ENCODE measurements around the gene NEGR1.
"Not testable (repeated sequence)": the region's sequence is repeated elsewhere in the genome, so short reads cannot be mapped to it uniquely, and the experiment has no call there.

Gene NEGR1

DNA sequence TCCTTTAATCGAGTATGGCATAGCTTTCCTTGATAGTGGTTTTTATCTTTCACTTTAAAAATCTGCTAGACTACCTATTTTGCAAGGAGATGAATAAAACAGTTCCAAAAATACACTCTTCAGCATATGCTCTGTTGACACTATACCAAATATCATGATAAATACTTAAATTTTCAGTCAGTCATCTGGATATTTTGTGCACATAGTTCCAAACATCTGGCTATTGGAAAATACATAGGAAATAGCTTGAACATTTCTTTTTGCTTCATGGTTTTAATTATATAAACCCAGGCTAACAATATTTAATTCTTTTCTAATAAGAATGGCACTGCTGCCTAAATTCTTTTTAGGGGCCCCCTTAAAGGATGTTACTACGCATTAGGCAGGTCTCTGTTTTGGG is 342.1 kb downstream of the NEGR1 start:
- DNase-seq (ENCODE audit: low spot score): no peak

GRCh38 chr1:71930511-71930910 is 351.8 kb downstream of the NEGR1 start:
- no peak for DNase-seq (ENCODE audit: low spot score)

DNA sequence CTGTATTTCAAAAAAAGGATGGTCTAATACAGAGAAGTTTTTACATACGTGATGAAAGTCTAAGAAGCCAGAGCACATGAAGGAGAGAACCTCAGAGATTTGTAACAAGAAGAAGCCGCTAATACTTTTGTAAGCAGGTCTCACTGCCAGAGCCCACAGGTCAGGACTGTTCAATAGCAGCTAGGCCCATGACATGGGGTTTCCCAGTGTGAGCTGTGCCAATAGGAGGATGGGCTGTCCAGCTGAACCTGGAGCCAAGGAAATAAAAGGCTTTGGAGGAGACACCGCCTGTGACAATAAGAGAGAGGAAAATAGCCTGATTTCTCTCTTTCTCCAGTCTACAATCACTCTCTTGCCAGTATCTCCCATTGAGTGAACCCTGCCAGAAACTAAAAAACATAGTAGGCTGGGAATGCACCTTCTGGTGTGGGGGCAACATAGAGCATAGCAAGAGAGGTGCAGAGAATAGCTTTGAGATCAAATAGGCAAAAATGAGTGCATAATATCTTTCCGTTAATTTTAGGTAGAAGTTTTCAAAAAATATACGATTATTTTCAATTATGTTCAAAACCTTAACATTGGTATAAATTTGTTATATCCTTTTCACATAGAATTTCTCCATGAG is 360.3 kb downstream of the NEGR1 start:
- DNase-seq (ENCODE audit: low spot score): no peak

DNA sequence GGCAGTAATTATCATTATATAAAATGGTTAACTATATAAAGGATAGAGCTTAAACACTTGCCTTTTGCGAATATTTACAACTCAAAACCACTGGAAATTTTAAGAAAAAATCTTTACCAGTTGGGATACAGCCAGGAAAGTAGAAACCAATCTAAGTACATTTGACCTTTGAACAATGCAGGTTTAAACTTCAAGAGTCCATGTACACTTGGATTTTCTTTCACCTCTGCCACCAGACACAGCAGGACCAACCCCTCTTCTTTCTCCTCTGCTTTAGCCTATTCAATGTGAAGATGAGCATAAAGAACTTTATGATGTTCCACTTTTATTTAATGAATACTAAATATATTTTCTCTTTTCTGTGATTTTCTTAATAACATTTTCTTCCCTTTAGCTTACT is 361.1 kb downstream of the NEGR1 start:
- DNase-seq (ENCODE audit: low spot score): no peak

DNA sequence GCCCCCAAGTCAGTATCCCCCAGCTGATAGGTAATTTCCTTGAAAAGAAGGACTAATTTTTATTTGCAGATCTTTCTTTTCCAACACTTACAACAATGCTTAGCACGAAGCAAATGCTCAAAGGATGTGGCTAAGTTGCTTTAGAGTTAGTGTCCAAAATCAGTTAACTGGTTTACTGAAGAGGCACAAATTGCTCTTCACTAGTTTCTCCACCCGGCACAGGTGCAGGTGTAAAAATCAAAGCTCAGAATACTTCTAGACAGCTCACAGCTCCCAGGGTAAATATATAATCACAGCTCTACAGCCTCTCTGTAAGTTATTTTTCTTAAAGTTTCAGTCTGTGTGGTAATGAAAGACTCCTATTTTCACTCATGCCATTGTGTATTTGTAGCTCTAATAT is 361.8 kb downstream of the NEGR1 start:
- no peak for DNase-seq (ENCODE audit: low spot score)

- DNase-seq (ENCODE audit: low spot score): no peak
Observed at GRCh38 chr1:71919811-71920509, 362.4 kb downstream of the NEGR1 start.

DNA sequence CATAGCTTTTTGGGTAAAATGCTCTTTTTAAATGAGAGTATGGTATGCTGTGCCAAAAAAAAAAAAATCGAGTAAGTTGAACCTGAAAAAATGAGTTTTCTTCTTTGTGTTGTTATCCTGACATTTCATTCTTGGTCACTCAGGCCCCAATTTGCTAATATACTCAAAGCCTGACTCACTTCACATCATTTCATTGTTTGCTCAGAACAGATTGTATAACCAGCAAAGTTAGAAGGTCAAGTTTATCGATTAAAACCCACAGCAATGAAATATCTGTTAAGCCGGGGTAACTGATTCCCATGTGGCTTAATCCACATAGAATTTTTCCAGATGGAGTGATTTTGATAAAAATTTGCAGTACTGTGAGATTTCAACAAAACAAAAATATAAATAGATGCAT is 363.7 kb downstream of the NEGR1 start:
- DNase-seq (ENCODE audit: low spot score): no peak

DNA sequence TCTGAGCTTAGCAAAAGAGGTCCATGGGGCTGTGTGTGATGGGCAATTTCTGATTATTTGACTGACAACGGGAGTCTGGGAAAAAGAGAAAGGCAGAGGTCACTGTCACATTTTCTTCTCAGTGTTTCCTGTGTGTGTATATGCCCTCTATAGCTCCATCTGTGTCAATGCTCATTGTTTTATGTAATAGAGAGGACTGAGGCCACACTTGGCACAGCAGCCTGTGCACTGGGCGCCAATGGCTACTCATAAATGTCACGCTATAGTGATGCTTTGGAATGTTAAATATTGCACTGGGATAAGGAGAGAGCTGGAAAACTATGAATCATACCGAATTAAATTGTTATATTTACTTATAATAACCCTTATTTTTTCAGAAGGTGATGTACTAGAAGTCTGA is 365.4 kb downstream of the NEGR1 start:
- no peak for DNase-seq (ENCODE audit: low spot score)

- no peak for DNase-seq (ENCODE audit: low spot score)
Observed at GRCh38 chr1:71914626-71915025, 367.7 kb downstream of the NEGR1 start.

- DNase-seq (ENCODE audit: low spot score): no peak
Observed at GRCh38 chr1:71908871-71909390, 373.4 kb downstream of the NEGR1 start.

DNA sequence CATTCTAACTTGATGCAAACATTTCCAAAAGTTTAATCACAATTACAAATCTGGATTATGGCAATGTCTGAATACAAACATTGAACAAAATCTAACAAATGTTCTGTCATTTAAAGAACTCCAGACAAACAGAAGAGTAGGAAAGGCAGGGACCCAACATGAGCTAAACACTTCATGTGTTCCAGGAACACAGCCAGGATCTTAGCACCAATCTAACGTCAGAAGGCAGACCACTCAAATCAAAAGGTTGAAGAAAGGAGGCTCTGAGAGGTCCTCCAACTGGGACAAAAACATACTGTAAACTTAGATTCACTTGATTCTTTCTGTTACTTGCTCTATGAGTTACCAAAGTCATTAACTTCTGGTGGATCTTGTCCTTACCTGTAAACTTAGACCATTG is 374.0 kb downstream of the NEGR1 start:
- DNase-seq (ENCODE audit: low spot score): no peak

GRCh38 chr1:71899881-71900280 is 382.5 kb downstream of the NEGR1 start:
- DNase-seq (ENCODE audit: low spot score): no peak

- not testable (repeated sequence) for DNase-seq (ENCODE audit: low spot score)
Observed at GRCh38 chr1:71888166-71888565, 394.2 kb downstream of the NEGR1 start.

DNA sequence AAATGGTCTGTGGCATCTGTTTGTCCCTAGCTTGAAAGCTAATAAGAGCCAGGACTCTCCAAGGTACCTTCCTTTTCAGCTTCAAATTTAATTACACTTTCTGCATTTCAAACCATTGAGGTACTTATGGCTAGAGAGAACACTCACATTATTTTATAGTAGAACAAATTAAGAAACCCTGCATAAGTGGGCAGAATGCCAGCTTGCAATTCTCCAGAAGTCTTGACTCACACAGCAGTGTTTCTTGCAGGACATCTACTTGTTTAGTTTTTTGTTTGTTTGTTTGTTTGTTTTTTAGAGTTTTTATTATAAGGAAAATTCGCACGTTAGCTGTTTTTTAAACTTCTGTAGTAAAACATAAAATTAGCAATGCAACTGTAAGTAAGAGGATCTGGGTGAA is 397.2 kb downstream of the NEGR1 start:
- no peak for DNase-seq (ENCODE audit: low spot score)

- DNase-seq (ENCODE audit: low spot score): no peak
Observed at GRCh38 chr1:71882637-71883036, 399.7 kb downstream of the NEGR1 start.

DNA sequence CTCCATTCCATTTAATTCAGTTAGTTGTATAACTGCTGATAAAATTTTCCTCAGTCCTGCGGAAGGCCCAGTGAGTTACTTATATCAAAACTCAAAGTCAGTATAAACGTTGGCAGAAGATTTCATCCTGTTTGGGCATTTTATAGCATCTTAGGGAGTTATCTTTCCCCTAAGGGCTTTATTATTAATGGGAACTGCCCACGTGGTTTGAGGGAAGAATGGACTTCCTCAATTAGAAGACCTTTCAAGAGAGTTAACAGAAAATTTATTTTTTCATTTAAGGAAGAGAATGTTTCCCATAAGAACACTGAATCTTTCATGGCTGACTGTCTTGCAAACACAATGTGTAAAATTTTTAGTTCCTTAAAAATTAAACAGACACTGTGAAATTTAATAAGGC is 400.1 kb downstream of the NEGR1 start:
- no peak for DNase-seq (ENCODE audit: low spot score)

DNA sequence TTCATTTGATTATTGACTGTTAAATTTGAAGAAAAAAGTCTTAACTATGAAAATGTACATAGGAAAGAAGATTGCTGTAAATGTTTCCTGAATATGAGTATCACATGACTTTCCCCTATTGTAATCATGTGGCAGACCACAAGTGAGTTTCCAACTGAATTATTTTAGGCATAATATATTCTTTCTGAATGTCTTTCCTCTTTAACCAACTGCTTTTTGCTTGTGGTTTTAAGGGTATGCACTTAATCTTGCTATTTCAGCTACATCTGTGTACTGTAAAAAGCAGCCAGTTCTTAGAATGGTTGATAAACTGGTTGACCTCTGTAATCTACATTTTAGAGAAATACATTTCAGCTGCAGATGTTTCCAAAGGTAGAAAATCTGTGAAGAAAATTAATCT is 400.7 kb downstream of the NEGR1 start:
- DNase-seq (ENCODE audit: low spot score): no peak

- no peak for DNase-seq (ENCODE audit: low spot score)
Observed at GRCh38 chr1:71869326-71869725, 413.0 kb downstream of the NEGR1 start.

DNA sequence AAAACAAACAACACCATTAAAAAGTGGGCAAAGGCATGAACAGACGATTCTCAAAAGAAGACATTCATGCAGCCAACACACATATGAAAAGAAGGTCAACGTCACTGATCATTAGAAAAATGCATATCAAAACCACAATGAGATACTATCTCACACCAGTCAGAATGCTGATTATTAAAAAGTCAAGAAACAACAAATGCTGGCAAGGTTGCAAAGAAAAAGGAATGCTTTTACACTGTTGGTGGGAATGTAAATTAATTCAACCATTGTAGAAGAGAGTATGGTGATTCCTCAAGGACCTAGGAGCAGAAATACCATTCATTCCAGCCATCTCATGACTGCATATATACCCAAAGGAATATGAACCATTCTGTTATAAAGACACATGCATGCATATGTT is 419.6 kb downstream of the NEGR1 start:
- no peak for DNase-seq (ENCODE audit: low spot score)

DNA sequence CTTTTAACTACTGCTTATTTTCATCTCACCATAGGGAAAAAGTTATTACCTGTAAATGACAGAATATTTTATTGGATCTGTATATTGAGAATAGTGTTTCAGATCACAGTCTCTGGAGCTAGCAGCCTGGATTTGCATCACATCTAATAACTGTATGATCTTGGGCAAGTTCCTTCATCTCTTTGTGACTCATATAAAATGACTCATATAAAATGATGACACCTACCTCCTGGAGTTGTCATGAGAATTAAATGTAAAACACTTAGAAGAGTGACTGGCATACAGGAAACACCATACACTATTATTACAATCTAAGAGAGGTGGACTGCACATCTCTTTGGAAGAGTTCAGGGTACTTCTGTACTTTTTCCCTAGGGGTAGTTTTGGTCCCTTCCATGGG is 421.3 kb downstream of the NEGR1 start:
- DNase-seq (ENCODE audit: low spot score): no peak

GRCh38 chr1:71859806-71860205 is 422.5 kb downstream of the NEGR1 start:
- DNase-seq (ENCODE audit: low spot score): no peak

DNA sequence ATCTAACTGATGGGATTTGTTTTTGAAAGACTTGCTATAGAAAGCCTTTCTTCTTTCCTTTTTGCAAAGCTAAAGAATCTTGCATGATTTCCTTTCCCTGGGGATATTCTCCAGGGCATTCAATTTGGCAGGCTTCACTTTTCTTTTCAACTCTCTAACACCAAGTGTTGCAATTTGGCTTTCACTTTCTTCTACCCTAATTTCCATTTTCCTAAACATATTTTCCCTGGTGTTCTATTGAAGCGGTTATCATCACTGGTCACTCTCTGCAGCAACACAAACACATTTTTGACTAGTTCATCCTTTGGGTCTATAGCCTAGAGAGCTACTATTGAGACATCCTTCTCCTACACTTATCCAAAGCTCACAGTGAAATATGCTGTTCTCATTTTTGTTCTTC is 424.5 kb downstream of the NEGR1 start:
- DNase-seq (ENCODE audit: low spot score): no peak

DNA sequence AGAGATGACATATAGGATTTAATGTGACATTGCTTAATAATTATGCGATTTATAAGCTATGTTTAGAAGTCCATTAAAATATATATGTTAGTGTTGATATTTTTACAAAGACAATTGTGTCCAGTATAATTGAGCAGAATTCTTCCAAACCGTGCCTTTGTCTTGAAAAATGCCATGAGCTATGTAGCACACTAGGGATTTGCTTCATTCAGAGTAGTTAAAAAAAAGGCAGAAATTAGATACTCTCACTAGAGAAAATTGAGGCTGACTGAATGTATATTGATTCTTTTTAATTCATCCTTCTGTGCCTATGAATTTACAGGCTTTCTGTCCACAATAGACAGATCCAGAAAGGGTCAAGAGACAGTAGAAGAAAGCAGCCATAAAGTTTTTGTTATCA is 429.0 kb downstream of the NEGR1 start:
- no peak for DNase-seq (ENCODE audit: low spot score)

DNA sequence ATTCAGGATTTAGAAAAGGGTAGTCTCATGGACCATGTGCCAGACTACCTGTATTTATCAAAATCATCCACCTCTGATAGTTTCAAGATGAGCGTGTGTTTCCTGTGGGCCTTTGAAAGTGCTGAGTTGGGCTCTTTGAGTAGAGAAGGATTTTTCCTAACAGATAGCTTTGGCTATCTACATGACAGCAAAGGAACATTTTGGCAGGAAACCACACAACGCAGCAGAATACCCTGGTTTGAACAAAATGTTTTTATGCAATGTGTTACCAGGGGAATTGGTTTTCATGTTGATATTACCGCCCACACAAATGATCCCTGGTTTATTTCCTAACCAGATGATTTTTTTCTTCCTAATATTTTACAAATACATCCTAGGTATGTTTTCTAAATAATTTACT is 431.4 kb downstream of the NEGR1 start:
- DNase-seq (ENCODE audit: low spot score): no peak
